ENCODE results near the gene MFAP4. TPM values are rescaled to one million over a fixed set of nuclear protein-coding genes. Genes with fewer than 3 reads are reported as not detected.

MFAP4 gene
- total RNA-seq, 1 donor = 3.6 TPM

GRCh38 chr17:19404264-19404663 lies 17.3 kb upstream of the MFAP4 start:
- Histone ChIP-seq H2AFZ (ENCODE audit: low read length) (no peak overlapping the region), H3K4me2 (ENCODE audit: insufficient read depth, low read length) (no peak overlapping the region), H3K4me3 (ENCODE audit: insufficient read depth, low read length) (no peak overlapping the region), H4K20me1 (ENCODE audit: insufficient read depth, low read length) (no peaks in the 10 kb centered on the region), H3K4me1 (ENCODE audit: insufficient read depth, low read length) (peaks cover 2% of the 10 kb centered on the region), H3K79me2 (ENCODE audit: insufficient read depth, low read length) (no peaks in the 10 kb centered on the region), H3K27ac (ENCODE audit: low read depth, low read length) (no peak overlapping the region), H3K36me3 (ENCODE audit: insufficient read depth, low read length) (no peaks in the 10 kb centered on the region), H3K27me3 (ENCODE audit: insufficient read depth, low read length) (no peaks in the 10 kb centered on the region), H3K9me3 (ENCODE audit: low read depth, low read length) (no peaks in the 10 kb centered on the region)
- DNase-seq (ENCODE audit: insufficient read length, low spot score, missing footprints) = peak; percentile 62
- TF ChIP-seq CTCF (IDR thresholded peaks at IDR 0.05; ENCODE audit: extremely low read depth, low read depth, low read length) = no peak

GRCh38 chr17:19403021-19403420 lies 16.0 kb upstream of the MFAP4 start:
- Histone ChIP-seq H2AFZ (ENCODE audit: low read length) (no peak overlapping the region), H4K20me1 (ENCODE audit: insufficient read depth, low read length) (no peaks in the 10 kb centered on the region), H3K4me2 (ENCODE audit: insufficient read depth, low read length) (no peak overlapping the region), H3K79me2 (ENCODE audit: insufficient read depth, low read length) (no peaks in the 10 kb centered on the region), H3K9me3 (ENCODE audit: low read depth, low read length) (no peaks in the 10 kb centered on the region), H3K4me3 (ENCODE audit: insufficient read depth, low read length) (no peak overlapping the region), H3K27ac (ENCODE audit: low read depth, low read length) (no peak overlapping the region), H3K4me1 (ENCODE audit: insufficient read depth, low read length) (peaks cover 8% of the 10 kb centered on the region), H3K36me3 (ENCODE audit: insufficient read depth, low read length) (no peaks in the 10 kb centered on the region), H3K27me3 (ENCODE audit: insufficient read depth, low read length) (no peaks in the 10 kb centered on the region)
- no peak for TF ChIP-seq CTCF (IDR thresholded peaks at IDR 0.05; ENCODE audit: extremely low read depth, low read depth, low read length)
- no peak for DNase-seq (ENCODE audit: insufficient read length, low spot score, missing footprints)

GRCh38 chr17:19402171-19402570 lies 15.2 kb upstream of the MFAP4 start:
- Histone ChIP-seq H2AFZ (ENCODE audit: low read length) (no peak overlapping the region), H3K27me3 (ENCODE audit: insufficient read depth, low read length) (no peaks in the 10 kb centered on the region), H3K4me3 (ENCODE audit: insufficient read depth, low read length) (no peak overlapping the region), H3K4me2 (ENCODE audit: insufficient read depth, low read length) (no peak overlapping the region), H3K4me1 (ENCODE audit: insufficient read depth, low read length) (peaks cover 8% of the 10 kb centered on the region), H4K20me1 (ENCODE audit: insufficient read depth, low read length) (no peaks in the 10 kb centered on the region), H3K79me2 (ENCODE audit: insufficient read depth, low read length) (no peaks in the 10 kb centered on the region), H3K9me3 (ENCODE audit: low read depth, low read length) (no peaks in the 10 kb centered on the region), H3K36me3 (ENCODE audit: insufficient read depth, low read length) (no peaks in the 10 kb centered on the region), H3K27ac (ENCODE audit: low read depth, low read length) (no peak overlapping the region)
- DNase-seq (ENCODE audit: insufficient read length, low spot score, missing footprints) = no peak
- TF ChIP-seq CTCF (IDR thresholded peaks at IDR 0.05; ENCODE audit: extremely low read depth, low read depth, low read length) = no peak

- Histone ChIP-seq H3K4me2 (ENCODE audit: insufficient read depth, low read length) (no peak overlapping the region), H3K27ac (ENCODE audit: low read depth, low read length) (no peak overlapping the region), H3K9me3 (ENCODE audit: low read depth, low read length) (no peaks in the 10 kb centered on the region), H4K20me1 (ENCODE audit: insufficient read depth, low read length) (no peaks in the 10 kb centered on the region), H2AFZ (ENCODE audit: low read length) (no peak overlapping the region), H3K4me3 (ENCODE audit: insufficient read depth, low read length) (no peak overlapping the region), H3K27me3 (ENCODE audit: insufficient read depth, low read length) (no peaks in the 10 kb centered on the region), H3K4me1 (ENCODE audit: insufficient read depth, low read length) (peaks cover 8% of the 10 kb centered on the region), H3K36me3 (ENCODE audit: insufficient read depth, low read length) (no peaks in the 10 kb centered on the region), H3K79me2 (ENCODE audit: insufficient read depth, low read length) (no peaks in the 10 kb centered on the region)
- DNase-seq (ENCODE audit: insufficient read length, low spot score, missing footprints) = no peak
- no peak for TF ChIP-seq CTCF (IDR thresholded peaks at IDR 0.05; ENCODE audit: extremely low read depth, low read depth, low read length)
Measured at GRCh38 chr17:19401321-19402010, 14.5 kb upstream of the MFAP4 start.
